GM18508 (cell line): Measurements from ENCODE around the gene SAMD4A.

Experiments used
- ATAC-seq: cut with Tn5 transposase; IDR thresholded peaks from one replicate; pipeline ENCODE4 v1.9.1; 2021; ENCODE audit warnings: moderate number of reproducible peaks; ENCODE audit not compliant: insufficient read depth, unreplicated experiment

SAMD4A gene

DNA sequence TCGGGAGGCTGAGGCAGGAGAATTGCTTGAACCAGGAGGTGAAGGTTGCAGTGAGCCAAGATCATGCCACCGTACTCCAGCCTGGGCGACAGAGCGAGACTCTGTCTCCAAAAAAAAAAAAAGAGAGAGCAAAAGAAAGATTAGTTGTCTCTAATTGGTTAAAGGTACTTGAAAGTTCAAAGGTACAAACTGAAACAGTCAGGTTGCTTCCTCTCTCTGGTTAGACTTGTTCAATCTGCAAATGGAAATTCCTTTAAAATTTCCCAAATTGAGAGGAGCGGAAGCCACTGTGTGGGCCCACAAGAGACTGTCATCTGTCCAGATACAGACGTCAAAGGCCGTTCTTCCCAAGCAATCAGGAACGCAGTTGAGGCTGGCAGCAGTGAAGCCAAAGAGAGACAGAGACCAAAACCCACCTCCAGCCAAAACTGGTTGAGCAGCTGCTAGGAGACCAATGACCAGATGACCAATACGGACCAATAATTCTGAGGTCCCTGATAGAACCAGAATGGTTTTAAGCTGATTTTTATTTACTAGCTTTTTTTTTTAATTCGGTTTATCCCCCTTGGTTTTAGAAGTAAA, 272.1 kb downstream of the SAMD4A start:
- ATAC-seq, result no peak

- no peak for ATAC-seq
These were observed 272.8 kb downstream of the SAMD4A start for GRCh38 chr14:54839701-54840119.

GRCh38 chr14:54840336-54840735, 273.4 kb downstream of the SAMD4A start:
- no peak for ATAC-seq

- no peak for ATAC-seq
These were observed 273.9 kb downstream of the SAMD4A start for GRCh38 chr14:54840798-54841197.
